Activated naive CD8-positive, alpha-beta T cell treated with anti-CD3 and anti-CD28 coated beads, Interleukin-2, amount 50 U/mL, for 16 hours (primary cell): ENCODE results near the gene CDCP1.
A peak's percentile ranks its signal among the peaks of the same experiment; 100 is the strongest.
"Not testable (repeated sequence)": the region's sequence is repeated elsewhere in the genome, so short reads cannot be mapped to it uniquely, and the experiment has no call there.

Experiments
- DNase-seq: peaks from one replicate; pipeline ENCODE4 v3.0.0-alpha.2; 2020; ENCODE audit warnings: low read depth, low spot score

Gene CDCP1

DNA sequence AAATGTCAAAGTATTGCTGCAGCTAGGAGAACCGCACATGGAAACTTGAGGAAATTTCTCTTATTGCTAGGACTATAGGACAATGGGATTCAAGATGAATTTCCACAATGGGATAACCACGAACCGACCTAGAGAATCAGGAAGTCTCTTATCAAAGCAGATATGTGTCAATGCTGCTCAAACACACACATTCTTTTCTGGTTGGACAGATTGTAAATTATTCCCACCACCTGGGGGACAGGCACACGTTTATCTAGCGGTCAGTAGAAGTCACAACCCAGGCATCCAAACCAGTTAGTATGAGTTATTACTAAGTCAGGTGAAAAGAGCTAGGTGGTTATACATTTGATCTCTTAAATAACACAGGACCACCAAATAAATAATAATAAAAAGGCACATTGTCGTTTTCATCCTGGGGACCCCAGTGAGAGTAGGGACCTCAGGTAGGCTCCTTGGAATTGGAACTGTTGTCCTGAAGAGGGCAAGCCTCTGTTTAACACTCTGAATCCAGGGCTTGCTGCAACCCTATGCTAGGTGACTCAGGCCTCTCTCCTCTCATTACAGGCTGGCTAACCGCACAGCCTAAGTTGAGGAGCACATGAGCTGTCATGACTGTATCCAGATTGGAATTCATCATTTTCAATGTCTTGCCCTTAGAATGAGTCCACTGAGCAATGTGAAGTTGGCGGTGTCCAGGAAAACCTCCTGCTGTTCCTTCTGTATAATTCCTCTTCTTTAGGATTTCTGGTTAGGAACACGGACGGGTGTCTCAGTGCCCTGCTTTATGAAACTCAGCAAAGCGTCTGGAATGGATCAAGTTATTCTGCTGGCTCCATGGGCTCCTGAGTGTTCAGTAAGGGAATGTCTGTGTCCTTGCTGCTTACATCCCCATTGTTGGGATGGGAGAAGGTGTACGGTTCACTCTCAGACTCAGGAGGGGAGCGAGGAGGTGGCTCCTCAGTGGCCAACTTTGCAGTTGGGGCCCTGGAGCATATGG lies 61.1 kb downstream of the CDCP1 start:
- DNase-seq, result no peak

DNA sequence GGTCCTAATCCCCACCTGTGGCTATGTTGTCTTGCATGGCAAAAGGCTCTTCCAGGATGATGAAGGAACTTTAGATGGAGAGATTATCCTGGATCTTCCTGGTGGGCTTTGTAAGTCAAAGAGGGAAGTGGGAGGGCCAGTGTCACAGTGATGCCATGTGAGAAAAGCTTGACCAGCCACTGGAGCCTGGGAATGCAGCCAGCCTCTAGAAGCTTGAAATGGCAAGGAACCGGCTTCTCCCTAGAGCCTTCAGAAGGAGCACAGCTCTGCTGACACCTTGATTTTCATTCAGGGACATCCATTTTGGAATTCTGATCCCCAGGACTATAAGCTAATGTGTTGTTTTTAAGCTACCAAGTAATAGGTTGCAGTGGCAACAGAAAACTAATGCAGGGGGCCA lies 61.8 kb downstream of the CDCP1 start:
- no peak for DNase-seq

- DNase-seq, result no peak
These were observed 63.2 kb downstream of the CDCP1 start for GRCh38 chr3:45083023-45083422.

GRCh38 chr3:45082142-45082538 lies 64.0 kb downstream of the CDCP1 start:
- DNase-seq, result no peak

DNA sequence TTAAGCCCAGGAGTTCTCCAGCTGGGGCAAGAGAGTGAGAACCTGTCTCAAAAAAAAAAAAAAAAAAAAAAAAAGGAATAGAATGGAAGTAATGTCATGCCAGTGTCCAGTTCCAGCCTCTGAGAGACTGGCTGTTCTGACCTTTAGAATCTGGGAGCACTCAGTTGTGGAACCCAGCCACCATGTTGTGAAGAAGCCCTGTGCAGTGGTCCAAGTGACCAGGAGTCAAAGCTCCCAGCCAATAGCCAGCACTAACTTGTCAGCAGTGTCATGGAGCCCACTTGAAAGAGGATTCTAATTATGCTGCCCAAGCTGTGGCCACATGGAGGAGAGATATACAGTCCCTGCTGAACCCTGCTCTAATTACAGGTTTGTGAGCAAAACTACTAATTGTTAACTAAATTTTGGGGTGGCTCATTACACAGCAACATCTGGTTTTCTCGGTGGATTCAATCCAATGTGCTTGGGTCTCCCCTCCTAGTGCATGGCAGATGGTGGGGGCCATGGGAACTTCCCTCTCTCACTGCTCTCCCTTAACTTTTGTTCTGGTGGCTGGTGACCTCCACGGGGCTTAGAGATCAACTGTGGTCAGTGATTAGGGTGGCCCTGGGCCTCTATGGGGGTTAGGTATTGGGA lies 64.6 kb downstream of the CDCP1 start:
- no peak for DNase-seq

DNA sequence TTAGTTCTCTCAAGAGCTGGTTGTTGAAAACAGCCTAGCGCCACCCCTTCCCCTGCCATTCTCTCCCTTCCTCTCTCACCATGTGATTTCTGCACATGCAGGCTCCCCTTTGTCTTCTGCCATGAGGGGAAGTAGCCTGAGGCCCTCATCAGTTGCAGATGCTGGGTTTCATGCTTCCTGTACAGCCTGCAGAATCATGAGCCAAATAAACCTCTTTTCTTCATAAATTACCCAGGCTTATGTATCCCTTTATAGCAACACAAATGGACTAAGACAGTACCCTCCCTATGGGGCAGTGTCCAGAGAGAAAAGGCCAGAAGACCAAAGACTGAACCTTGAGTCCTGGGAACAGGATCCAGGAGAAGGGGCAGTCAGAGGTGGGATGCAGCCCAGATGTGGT lies 65.4 kb downstream of the CDCP1 start:
- no peak for DNase-seq

DNA sequence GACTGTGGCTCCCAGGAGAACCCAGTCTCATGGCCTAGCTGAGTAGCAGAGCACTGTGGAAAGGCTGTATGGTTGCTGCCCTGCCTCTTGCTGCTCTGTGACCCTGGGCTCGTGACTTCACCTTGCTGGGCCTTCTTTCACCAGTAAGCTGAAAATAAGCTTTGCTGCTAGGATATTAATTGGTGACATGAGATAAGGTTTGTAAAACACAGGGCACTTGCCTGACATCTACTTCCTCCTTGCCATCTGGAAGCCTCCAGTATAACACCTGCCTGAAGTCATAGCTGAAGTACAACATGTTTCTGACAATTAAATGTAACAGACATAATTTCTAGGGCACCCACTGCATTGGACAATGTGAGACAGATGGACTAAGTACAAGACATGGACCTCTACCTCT lies 66.5 kb downstream of the CDCP1 start:
- DNase-seq, result no peak

DNA sequence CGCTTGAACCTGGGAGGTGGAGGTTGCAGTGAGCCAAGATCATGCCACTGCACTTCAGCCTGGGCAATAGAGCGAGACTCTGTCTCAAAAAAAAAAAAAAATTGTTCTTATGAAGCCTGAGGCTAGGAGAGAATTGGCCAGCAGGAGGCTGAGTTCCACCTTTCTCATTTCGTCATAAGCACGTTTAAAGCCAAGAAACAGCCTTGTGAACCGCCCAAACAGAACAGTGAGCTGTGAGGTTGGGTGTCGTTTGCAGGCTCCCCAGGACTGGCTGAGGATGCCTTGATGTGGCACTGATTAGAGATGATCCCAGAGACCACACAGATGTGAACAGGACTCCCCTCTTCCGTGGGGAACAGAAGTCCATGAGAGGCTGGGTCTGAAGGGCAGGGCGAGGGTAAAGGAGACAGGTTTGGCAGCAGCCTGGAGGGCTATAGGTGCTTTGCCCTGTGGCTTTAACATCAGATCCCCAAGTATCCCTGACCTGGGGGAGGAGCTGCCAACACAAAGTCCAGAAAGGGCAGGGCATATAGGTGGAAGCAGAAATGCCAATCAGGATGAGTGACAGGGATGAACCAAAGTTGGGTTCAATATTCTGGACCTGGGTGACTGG lies 67.2 kb downstream of the CDCP1 start:
- no peak for DNase-seq

- DNase-seq, result not testable (repeated sequence)
These were observed 67.9 kb downstream of the CDCP1 start for GRCh38 chr3:45078256-45078655.

- DNase-seq, result no peak
These were observed 70.2 kb downstream of the CDCP1 start for GRCh38 chr3:45075821-45076625.

DNA sequence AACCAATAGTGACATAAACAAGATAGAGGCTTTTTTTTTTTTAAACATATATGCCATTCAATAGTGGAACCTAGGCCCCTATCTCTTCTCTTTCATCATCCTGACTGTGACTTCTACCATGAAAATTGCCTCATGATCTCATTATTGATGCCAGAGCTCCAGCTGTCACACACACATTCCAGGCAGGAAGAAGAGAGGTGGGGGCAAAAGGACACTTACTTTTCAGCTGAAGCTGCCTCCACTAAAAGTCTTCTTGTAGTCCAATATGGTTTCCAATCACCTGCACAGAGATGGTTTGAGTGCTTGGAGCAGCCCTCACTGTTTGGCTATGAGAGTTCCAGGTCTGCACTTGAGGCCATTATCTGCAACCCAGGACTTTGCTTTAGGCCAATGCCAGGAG lies 75.1 kb downstream of the CDCP1 start:
- no peak for DNase-seq

DNA sequence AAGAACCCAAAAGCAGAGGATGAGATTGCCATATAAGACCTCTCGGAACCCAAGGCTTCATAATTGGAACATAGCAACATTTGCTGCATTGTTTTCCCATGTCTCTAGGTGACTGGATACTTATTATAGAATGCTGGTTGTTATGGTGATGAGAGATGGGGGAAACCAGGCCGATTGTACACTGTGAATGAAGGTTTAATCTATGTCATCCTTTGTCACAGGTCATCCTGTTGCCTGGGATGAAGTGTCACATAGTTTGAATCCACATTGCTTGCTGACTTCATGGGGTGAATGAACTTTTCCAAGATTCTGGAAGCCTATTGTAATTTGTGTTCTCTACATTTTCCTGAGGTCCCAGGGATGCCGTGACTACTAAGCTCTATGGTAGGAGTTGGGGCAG lies 78.2 kb downstream of the CDCP1 start:
- no peak for DNase-seq

DNA sequence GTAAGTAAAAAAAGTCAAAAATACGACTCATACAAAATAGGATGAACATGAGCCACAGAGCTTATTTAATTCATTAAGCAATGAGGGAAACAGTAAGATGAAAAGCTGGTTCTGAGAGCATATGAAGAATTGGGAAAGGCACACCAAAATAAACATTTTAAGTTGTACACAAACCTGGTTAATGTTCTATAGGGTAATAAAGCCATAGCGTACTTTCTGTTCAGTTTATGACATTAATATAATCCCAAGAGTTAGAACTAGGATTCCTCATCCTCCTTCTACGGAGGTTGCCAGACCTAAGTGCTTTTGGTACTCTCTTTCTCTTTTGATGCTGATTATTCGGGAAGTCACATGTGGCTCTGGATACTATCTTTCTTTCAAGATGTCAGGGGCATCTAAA lies 78.7 kb downstream of the CDCP1 start:
- DNase-seq, result no peak

- no peak for DNase-seq
These were observed 79.9 kb downstream of the CDCP1 start for GRCh38 chr3:45066109-45066801.

DNA sequence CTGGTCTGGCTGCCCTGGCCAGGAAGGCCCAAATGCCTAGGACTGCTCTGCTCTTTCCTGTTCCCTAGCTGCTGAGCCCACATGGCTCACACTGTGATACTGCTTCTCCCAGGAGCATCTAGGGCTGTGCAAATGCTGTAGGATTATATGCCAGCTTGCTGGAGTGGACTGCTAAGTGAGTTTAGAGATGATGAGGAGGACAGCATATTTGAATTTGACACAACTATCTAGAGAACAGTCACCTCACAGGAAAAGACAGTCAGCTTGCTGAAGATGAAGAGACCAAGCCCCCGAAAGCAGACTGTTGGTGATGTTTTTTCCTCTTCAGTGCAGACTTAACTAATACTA lies 80.8 kb downstream of the CDCP1 start:
- no peak for DNase-seq

DNA sequence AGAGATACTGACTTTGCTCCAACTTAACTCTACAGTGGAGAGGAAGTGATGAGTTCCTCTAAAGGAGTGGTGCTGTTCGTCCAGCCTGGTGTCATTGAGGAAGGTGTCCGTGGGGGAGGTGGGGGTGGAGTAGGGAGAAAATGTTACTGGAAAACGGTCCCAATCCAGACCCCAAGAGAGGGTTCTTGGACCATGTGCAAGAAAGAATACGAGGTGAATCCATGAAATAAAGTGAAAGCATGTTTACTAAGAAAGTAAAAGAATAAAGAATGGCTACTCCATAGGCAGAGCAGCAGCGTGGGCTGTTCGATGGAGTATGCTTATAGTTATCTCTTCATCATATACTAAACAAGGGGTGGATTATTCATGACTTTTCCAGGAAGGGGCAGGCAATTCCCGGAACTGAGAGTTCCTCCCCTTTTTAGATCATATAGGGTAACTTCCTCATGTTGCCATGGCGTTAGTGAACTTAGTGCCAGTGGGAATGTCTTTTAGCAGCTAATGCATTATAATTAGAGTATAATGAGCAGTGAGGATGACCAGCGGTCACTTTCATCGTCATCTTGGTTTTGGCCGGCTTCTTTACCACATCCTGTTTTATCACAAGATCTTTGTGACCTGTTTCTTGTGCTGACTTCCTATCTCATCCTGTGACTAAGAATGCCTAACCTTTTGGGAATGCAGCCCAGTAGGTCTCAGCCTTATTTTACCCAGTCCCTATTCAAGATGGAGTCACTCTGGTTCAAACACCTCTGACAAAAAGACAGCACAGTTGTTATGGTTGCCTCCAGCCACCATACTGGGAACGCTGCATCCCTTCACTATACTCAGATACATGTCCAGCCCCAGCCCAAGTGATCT lies 81.4 kb downstream of the CDCP1 start:
- DNase-seq, result peak; percentile 49

DNA sequence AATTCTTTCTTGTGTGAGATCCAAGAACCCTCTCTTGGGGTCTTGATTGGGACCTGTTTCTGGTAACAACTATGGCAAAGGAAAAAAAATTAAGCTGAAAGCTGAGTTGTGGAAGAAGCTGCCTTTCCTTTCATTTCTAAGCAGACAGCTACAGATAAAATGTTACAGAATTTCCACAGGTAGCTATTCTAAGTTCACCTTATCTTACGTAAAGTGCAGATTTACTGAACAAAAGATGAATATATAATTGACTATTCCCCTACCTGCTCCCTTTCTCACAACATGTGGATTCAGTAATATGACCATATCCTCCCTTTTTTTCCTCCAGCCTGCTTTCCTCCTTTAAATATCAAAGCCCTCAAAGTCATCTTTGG lies 83.5 kb downstream of the CDCP1 start:
- no peak for DNase-seq

DNA sequence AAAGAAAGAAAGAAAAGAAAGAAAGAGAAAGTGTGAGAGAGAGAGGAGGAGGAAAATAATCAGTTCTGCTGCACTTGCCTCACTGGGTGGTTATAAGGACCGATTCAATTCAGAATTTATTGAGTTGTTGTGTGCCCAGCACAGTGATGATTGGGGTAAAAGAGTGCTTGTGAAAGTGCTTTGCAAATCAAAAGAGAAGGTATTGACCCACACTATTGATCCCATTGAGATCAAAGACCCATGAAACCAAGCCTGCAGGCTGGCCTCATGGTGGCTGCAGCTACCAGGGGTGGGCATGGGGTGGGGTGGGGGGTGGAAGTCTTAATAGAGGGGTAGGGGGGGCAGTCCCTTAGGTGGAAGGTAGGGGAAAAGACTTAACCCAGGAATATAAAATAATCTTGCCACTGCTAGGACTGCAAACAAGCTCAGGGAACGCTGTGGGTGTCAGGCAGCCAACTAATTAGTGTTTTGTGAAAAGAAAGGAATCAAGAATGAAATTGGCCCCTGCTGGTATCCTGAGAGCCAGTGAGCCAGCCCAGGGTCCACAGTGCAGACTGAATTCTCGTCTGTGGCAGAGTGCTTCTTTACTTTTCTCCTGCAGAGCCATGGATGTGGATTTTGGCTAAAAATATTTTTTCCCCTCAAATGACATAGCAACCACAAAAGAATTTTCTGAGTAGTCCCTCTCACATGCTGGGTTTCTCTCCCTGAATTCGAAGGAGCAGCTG lies 85.8 kb downstream of the CDCP1 start:
- DNase-seq, result no peak

DNA sequence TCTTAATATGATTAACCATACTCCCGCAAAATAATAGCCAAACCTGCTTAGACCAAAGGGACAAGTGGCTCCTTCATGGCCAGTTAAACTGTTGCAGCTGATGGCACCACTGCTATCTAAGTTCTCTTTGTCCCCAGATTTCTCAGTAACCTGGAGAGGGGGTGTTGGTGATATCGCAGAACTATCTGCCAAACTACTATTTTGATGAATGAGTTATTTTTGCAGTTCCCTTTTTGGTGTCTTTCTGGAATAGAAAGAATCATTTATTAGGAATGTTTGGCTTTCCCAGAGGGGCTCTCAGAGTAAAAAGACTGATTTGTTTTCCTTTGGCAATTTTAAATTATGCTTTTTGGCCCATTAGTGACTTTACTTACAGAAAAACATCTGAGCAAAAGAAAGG lies 87.0 kb downstream of the CDCP1 start:
- no peak for DNase-seq

DNA sequence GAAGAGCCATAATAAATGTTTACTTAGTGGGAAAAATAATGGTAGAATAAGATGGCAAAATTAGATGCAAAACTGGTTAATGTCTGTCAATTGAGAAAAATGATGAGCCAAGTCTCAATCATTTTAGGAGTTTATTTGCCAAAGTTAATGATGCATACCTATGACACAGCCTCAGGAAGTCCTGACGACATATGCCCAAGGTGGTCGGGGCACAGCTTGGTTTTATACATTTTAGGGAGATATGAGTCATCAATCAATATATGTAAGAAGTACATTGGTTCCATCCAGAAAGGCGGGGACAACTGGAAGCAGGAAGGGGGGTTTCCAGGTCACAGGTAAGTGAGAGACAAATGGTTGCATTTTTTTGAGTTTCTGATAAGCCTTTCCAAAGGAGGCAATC lies 88.6 kb downstream of the CDCP1 start:
- DNase-seq, result no peak
